ENCODE measurements around the gene BTAF1.
"Not testable (repeated sequence)": the region's sequence is repeated elsewhere in the genome, so short reads cannot be mapped to it uniquely, and the experiment has no call there.

The BTAF1 gene

GRCh38 chr10:92011560-92012214, 88.1 kb downstream of the BTAF1 start:
- TF ChIP-seq CTCF (IDR thresholded peaks at IDR 0.05; ENCODE audit: insufficient read depth, low read depth, low read length, missing control alignments), result no peak
- no peak overlapping the region for H3K4me3 ChIP-seq (ENCODE audit: low read depth, low read length)
- DNase-seq (ENCODE audit: low read depth), result no peak

- TF ChIP-seq CTCF (IDR thresholded peaks at IDR 0.05; ENCODE audit: insufficient read depth, low read depth, low read length, missing control alignments), result no peak
- no peak overlapping the region for H3K4me3 ChIP-seq (ENCODE audit: low read depth, low read length)
- no peak for DNase-seq (ENCODE audit: low read depth)
Observed at GRCh38 chr10:92014620-92015019, 91.0 kb downstream of the BTAF1 start.

GRCh38 chr10:92024700-92025099, 101.1 kb downstream of the BTAF1 start:
- no peak for DNase-seq (ENCODE audit: low read depth)
- TF ChIP-seq CTCF (IDR thresholded peaks at IDR 0.05; ENCODE audit: insufficient read depth, low read depth, low read length, missing control alignments), result no peak
- H3K4me3 ChIP-seq (ENCODE audit: low read depth, low read length), result no peak overlapping the region

- not testable (repeated sequence) for DNase-seq (ENCODE audit: low read depth); H3K4me3 ChIP-seq (ENCODE audit: low read depth, low read length)
Observed at GRCh38 chr10:92025340-92025739, 101.8 kb downstream of the BTAF1 start.

- no peak for TF ChIP-seq CTCF (IDR thresholded peaks at IDR 0.05; ENCODE audit: insufficient read depth, low read depth, low read length, missing control alignments)
- no peak for DNase-seq (ENCODE audit: low read depth)
- no peak overlapping the region for H3K4me3 ChIP-seq (ENCODE audit: low read depth, low read length)
Observed at GRCh38 chr10:92027141-92027540, 103.6 kb downstream of the BTAF1 start.

GRCh38 chr10:92031580-92031979, 108.0 kb downstream of the BTAF1 start:
- no peak for DNase-seq (ENCODE audit: low read depth)
- no peak for TF ChIP-seq CTCF (IDR thresholded peaks at IDR 0.05; ENCODE audit: insufficient read depth, low read depth, low read length, missing control alignments)

GRCh38 chr10:92033070-92033469, 109.5 kb downstream of the BTAF1 start:
- not testable (repeated sequence) for DNase-seq (ENCODE audit: low read depth); H3K4me3 ChIP-seq (ENCODE audit: low read depth, low read length)

More at GRCh38 chr10:92031580-92031979, 108.0 kb downstream of the BTAF1 start:
- no peak overlapping the region for H3K4me3 ChIP-seq (ENCODE audit: low read depth, low read length)

- H3K4me3 ChIP-seq (ENCODE audit: low read depth, low read length), result no peak overlapping the region
- DNase-seq (ENCODE audit: low read depth), result no peak
- TF ChIP-seq CTCF (IDR thresholded peaks at IDR 0.05; ENCODE audit: insufficient read depth, low read depth, low read length, missing control alignments), result no peak
Observed at GRCh38 chr10:92038949-92039348, 115.4 kb downstream of the BTAF1 start.

All from GM12865 (cell line).